Muscle layer of colon (tissue), 2 donors: ENCODE measurements around the gene CST9L.

Experiments used
- H3K27ac ChIP-seq: one replicate; pipeline ENCODE4 v1.7.0; 2013; ENCODE audit warnings: low read depth, mild to moderate bottlenecking, low read length, moderate library complexity
- H3K27me3 ChIP-seq, 2 donors: one replicate each; pipeline ENCODE4 v1.7.0; 2013; ENCODE audit warnings: low read length in 2 of 2, mild to moderate bottlenecking in 2 of 2; ENCODE audit not compliant: insufficient read depth in 2 of 2, control insufficient read depth in 1 of 2
- H3K36me3 ChIP-seq: one replicate; pipeline ENCODE4 v1.7.0; 2013; ENCODE audit warnings: mild to moderate bottlenecking, low read length; ENCODE audit not compliant: insufficient read depth
- H3K4me1 ChIP-seq: one replicate; pipeline ENCODE4 v1.7.0; 2013; ENCODE audit warnings: mild to moderate bottlenecking, low read length; ENCODE audit not compliant: insufficient read depth
- H3K4me3 ChIP-seq, 2 donors: one replicate each; pipeline ENCODE4 v1.7.0; 2013; ENCODE audit warnings: low read length in 2 of 2, low read depth in 1 of 2, mild to moderate bottlenecking in 1 of 2, moderate library complexity in 1 of 2
- H3K9ac ChIP-seq: one replicate; pipeline ENCODE4 v1.7.0; 2013; ENCODE audit warnings: low read length
- H3K9me3 ChIP-seq: one replicate; pipeline ENCODE4 v1.7.0; 2013; ENCODE audit warnings: mild to moderate bottlenecking, low read length
- donor health status: abdominal sarcoma.
- donor health status: Adenocarcinoma of cecum.

The CST9L gene

DNA sequence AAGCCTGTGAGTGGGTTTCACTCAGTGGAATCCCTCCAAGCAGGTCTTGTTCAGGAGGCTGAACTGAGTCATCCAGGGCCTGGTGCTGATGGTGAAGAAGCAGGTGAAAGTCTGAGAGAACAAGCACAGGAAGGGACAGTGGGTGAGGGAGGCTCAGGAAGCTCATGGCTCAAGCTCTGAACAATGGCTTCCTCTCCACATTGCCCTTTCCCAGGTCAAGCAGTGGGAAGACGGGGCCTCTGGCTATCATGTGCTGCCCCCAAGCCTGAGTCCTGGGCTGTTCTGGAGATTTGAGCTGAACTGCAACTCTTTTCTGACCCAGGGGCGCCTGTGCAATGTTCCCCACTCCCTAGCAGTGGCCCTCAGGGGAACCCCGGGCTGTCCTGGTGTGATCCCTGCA is 3.4 kb downstream of the CST9L start:
- Histone ChIP-seq H3K36me3 (no peaks in the 10 kb centered on the region), H3K9ac (no peak overlapping the region), H3K27me3 (no peaks in the 10 kb centered on the region), H3K9me3 (no peaks in the 10 kb centered on the region), H3K4me3 (no peak overlapping the region), H3K27ac (no peak overlapping the region), H3K4me1 (no peaks in the 10 kb centered on the region)

DNA sequence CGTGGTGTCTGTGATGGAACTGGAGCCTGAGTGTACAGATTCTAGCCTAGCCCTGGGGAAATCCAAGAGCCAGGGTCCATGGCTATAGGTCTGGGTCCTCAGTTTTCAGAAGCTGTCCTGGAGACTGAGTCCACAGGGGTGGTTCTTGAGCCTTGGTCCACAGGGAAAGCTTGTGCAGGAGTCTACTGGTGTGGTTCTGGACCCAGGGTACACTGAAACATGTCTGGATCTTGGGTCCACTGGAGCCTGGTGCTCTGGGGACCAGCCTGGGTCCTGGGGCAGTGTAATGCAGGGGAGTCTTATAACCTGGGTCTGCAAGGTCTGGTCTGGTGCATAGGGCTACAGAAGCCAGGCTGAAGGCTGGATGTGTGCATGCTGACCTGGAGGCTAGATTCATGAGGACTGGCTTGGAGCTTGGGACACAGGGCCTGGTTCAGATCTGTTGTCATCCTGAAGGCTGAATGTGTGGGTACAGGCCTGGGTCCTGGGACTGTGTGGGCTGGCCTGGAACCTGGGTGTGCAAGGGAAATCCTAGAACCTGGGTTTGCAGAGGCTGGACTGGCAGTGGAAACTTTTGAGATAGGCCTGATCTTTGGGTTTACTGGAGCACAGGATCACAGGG is 5.5 kb downstream of the CST9L start:
- H3K27me3 ChIP-seq, result no peaks in the 10 kb centered on the region
- H3K9ac ChIP-seq, result no peak overlapping the region
- no peak overlapping the region for H3K4me3 ChIP-seq
- no peaks in the 10 kb centered on the region for H3K4me1 ChIP-seq
- H3K27ac ChIP-seq, result no peak overlapping the region
- H3K36me3 ChIP-seq, result no peaks in the 10 kb centered on the region
- no peaks in the 10 kb centered on the region for H3K9me3 ChIP-seq

DNA sequence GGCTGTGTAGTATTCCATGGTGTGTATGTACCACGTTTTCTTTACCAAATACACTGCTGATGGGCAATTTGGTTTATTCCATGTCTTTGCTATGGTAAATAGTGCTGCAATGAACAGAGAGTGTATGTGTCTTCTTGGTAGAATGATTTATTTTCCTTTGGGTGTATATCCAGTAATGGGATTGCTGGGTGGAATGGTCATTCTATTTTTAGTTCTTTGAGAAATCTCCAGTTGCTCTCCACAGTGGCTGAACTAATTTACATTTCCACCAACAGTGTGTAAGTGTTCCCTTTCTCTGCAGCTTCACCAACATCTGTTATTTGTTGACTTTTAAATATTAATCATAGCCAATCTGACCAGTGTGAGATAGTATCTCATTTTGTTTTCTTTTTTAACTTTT is 13.9 kb downstream of the CST9L start:
- no peaks in the 10 kb centered on the region for H3K27me3 ChIP-seq
- no peak overlapping the region for H3K4me3 ChIP-seq
- no peak overlapping the region for H3K27ac ChIP-seq
- no peaks in the 10 kb centered on the region for H3K9me3 ChIP-seq
- H3K36me3 ChIP-seq, result no peaks in the 10 kb centered on the region
- H3K4me1 ChIP-seq, result no peaks in the 10 kb centered on the region
- no peak overlapping the region for H3K9ac ChIP-seq

DNA sequence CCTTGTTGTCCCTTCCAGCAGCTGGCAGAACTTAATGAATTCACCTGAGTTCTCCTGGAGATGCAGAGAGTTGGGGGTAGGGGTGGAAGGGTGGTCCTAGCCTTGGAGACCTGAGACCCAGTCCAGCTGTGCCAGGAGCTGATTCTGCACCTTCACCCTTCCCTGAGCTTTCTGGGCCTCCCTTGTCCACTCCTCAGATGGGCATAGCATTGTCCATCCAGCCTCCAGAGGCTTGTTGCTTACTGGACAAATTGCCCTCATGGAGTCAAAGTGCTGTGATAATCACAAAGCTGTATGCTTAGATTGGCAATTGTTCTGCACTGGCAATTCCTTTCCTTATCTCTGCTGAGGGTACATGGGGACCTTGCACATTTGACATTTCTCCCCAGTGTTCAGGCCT is 16.5 kb downstream of the CST9L start:
- no peaks in the 10 kb centered on the region for H3K27me3 ChIP-seq
- no peak overlapping the region for H3K9ac ChIP-seq
- no peaks in the 10 kb centered on the region for H3K36me3 ChIP-seq
- no peaks in the 10 kb centered on the region for H3K4me1 ChIP-seq
- no peak overlapping the region for H3K4me3 ChIP-seq
- H3K27ac ChIP-seq, result no peak overlapping the region
- H3K9me3 ChIP-seq, result no peaks in the 10 kb centered on the region

DNA sequence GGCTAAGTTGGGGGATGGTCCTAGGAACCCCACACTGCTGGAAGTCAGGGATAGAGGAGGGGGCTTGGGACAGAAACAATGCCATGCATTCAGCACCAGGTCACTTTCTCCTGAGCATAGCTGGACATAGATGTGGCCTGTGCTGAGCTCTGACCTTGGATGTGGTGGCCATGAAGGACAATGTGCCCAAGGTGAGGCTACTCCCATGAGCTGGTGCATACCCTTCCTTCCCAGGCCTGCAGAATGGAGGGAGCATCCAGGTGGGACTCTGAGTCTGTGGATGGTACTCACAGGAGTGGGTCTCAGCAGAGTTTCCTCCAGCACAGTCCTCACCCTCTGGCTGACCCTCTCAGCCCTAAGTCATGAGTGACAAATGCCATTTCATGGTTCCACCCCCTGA is 16.9 kb downstream of the CST9L start:
- H3K9me3 ChIP-seq, result no peaks in the 10 kb centered on the region
- H3K27ac ChIP-seq, result no peak overlapping the region
- no peak overlapping the region for H3K4me3 ChIP-seq
- H3K4me1 ChIP-seq, result no peaks in the 10 kb centered on the region
- H3K9ac ChIP-seq, result no peak overlapping the region
- no peaks in the 10 kb centered on the region for H3K36me3 ChIP-seq
- no peaks in the 10 kb centered on the region for H3K27me3 ChIP-seq

DNA sequence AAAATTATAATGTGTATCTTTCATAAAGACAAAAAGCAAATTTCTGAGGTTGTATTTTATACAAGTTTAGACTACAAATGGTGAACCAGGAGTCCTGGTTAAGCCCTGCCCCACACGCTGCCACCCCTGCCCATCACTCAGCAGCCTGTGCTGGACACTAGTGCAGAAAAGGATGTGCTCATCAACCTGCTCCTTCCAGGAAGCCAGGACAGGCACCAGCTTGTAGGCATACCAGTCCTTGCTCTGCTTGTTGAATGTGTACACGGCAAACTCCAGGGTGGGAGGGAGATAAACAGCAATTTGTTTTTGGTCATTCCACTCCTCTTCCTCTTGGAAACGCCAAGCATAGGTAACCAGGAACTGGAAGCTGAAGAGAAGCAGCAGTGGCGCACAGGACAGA is 18.1 kb downstream of the CST9L start:
- Histone ChIP-seq H3K4me3 (no peak overlapping the region), H3K27me3 (no peaks in the 10 kb centered on the region), H3K9ac (no peak overlapping the region), H3K4me1 (no peaks in the 10 kb centered on the region), H3K27ac (no peak overlapping the region), H3K9me3 (no peaks in the 10 kb centered on the region), H3K36me3 (no peaks in the 10 kb centered on the region)

DNA sequence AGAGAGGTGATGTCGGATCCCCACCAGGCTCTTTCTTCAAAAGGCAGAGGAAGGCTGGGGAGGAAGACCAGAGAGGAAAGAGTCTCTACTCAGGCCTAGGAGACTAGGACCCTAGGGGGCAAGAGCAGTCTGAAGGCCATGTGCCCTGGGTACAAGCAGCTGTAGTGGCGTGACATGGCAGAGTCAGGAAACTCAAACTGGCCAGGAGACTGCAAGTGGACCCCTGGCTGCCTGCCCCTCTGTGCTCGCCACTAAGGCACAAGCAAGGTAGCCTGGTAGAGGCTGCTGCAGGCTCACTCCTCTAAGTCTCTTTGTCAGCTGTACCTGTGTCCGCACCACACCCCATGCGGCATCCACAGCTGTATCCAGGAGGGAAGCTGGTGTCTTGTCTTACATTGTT is 19.9 kb downstream of the CST9L start:
- H3K36me3 ChIP-seq, result no peaks in the 10 kb centered on the region
- no peak overlapping the region for H3K4me3 ChIP-seq
- no peaks in the 10 kb centered on the region for H3K9me3 ChIP-seq
- H3K27me3 ChIP-seq, result no peaks in the 10 kb centered on the region
- no peak overlapping the region for H3K9ac ChIP-seq
- no peak overlapping the region for H3K27ac ChIP-seq
- no peaks in the 10 kb centered on the region for H3K4me1 ChIP-seq

DNA sequence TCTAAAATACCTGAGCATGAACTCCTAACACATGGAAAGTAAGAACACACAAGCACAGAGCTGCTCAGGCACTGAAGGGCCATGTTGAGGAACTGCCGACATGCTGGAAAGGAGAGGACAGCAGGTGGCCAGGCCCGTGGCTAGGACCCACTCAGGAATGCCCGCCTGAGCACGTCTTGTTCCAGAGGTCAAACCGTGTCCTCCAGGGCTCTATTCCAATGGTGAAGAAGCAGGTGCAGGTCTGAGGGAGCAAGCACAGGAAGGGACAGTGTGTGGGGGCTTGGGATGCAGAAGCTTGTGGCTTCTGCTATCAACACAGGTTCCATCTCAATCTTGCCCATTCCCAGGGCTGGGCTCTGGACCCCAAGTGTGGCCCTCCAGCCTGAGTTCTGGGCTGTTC is 20.7 kb downstream of the CST9L start:
- H3K27me3 ChIP-seq, result no peaks in the 10 kb centered on the region

DNA sequence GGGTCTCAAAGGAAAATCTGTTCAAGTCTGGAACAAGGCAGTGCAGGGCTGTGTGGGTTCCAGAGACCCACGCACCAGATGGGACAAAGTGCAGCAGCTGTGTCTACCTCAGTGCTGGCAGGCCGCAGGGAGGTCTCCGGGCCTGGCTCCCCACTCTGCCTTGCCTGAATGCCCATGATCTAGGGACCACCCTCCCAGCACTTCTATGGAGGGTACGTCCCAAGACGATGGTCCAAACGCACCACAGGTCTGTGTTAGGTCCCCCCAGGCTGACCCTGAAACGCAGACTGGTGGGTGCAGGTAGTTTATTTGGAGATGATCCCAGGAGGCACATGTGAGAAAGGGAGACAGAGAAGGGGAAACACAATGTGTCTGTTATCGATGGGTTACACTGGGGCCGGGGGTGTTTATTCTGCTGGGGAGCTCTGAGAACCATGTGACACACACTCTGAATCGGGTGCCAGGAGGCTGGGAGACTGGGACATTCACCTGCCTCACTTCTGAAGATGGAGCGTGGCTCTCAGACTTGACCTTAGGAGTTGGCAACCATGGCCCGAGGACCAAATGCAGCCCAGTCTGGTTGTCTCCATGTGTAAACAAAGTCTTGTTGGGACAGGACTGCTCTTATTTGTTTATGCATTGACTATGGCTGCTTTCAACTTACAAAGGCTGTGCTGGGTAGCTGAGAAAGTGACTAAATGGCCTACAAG is 21.7 kb downstream of the CST9L start:
- no peak overlapping the region for H3K27ac ChIP-seq
- no peaks in the 10 kb centered on the region for H3K36me3 ChIP-seq
- H3K9me3 ChIP-seq, result no peaks in the 10 kb centered on the region
- H3K4me3 ChIP-seq, result no peak overlapping the region
- H3K9ac ChIP-seq, result no peak overlapping the region
- no peaks in the 10 kb centered on the region for H3K4me1 ChIP-seq
- no peaks in the 10 kb centered on the region for H3K27me3 ChIP-seq

More for the DNA sequence above, 20.7 kb downstream of the CST9L start:
- Histone ChIP-seq H3K27ac (no peak overlapping the region), H3K4me3 (no peak overlapping the region), H3K4me1 (no peaks in the 10 kb centered on the region), H3K9me3 (no peaks in the 10 kb centered on the region), H3K9ac (no peak overlapping the region), H3K36me3 (no peaks in the 10 kb centered on the region)

DNA sequence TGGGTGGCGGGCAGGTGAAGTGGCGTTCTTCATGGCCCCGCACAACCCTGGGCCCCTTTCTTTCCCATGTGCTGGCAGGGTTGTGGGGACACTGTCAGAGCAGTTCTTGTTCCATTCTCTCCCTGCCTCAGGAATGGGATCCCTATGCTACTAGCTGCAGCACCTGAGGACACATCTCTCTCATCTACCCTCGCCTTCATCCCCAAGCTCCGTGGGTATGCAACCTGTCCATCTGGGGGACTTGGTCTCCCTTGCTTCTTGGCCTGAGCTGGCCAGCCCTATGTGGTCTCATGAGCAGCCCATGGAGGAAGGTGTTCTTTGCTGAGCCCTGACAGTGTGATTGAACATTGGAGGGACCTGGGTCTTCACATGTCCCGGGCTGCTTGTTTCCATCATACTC is 24.2 kb downstream of the CST9L start:
- Histone ChIP-seq H3K4me1 (no peaks in the 10 kb centered on the region), H3K4me3 (no peak overlapping the region), H3K27ac (no peak overlapping the region), H3K36me3 (no peaks in the 10 kb centered on the region), H3K9me3 (no peaks in the 10 kb centered on the region), H3K9ac (no peak overlapping the region), H3K27me3 (no peaks in the 10 kb centered on the region)

DNA sequence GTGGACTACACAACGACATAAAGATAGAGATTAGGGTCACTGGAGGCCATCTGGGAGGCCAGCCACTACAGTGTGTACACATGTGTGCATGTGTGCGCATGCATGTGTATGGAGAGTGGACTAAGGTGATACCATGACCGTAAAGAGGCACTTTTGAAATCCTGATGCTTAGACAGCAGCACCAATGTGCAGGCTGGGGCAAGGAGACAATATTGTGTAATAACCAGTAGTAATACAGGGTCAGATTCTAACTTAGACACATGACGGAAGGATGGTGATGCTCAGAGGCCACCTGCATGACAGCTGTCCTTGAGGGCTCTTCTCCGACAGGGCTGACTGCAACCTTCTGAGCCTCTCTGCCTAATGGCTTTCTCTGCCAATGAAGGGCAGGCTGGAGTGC is 25.5 kb downstream of the CST9L start:
- H3K4me1 ChIP-seq, result no peaks in the 10 kb centered on the region
- H3K9ac ChIP-seq, result no peak overlapping the region
- H3K36me3 ChIP-seq, result no peaks in the 10 kb centered on the region
- no peak overlapping the region for H3K4me3 ChIP-seq
- H3K27me3 ChIP-seq, result no peaks in the 10 kb centered on the region
- H3K9me3 ChIP-seq, result no peaks in the 10 kb centered on the region
- H3K27ac ChIP-seq, result no peak overlapping the region

DNA sequence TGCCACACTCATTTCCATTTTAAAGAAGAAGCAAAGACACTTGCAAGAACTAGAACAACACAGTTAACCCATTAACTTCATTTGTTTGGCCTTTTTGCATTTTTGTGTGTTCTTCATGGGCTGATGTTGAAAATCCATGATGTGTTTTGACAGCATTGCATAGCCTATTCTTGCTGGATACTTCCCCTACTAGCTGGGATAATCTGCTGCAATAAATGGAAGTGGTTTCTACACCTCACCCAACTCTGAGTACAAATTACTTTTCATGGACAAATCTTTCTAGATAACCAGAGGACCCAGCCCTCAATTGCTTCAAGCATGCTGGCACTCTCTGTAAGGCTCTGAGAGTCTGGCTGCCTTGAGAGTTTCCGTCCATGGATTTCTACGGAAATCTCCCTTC is 26.5 kb downstream of the CST9L start:
- Histone ChIP-seq H3K4me1 (no peaks in the 10 kb centered on the region), H3K36me3 (no peaks in the 10 kb centered on the region), H3K27ac (no peak overlapping the region), H3K9ac (no peak overlapping the region), H3K4me3 (no peak overlapping the region), H3K9me3 (no peaks in the 10 kb centered on the region), H3K27me3 (no peaks in the 10 kb centered on the region)
